ENCODE results near the gene SATB2.

The SATB2 gene

GRCh38 chr2:199325881-199326280, 131.9 kb downstream of the SATB2 start:
- DNase-seq (ENCODE audit: low spot score) = no peak

- no peak for DNase-seq (ENCODE audit: low spot score)
These were observed 135.6 kb downstream of the SATB2 start for GRCh38 chr2:199322151-199322550.

GRCh38 chr2:199317646-199318045, 140.1 kb downstream of the SATB2 start:
- no peak for DNase-seq (ENCODE audit: low spot score)

- DNase-seq (ENCODE audit: low spot score) = no peak
These were observed 140.9 kb downstream of the SATB2 start for GRCh38 chr2:199316851-199317250.

GRCh38 chr2:199315299-199316179, 142.2 kb downstream of the SATB2 start:
- DNase-seq (ENCODE audit: low spot score) = no peak

GRCh38 chr2:199312931-199313330, 144.8 kb downstream of the SATB2 start:
- DNase-seq (ENCODE audit: low spot score) = no peak

GRCh38 chr2:199310771-199311585, 146.8 kb downstream of the SATB2 start:
- DNase-seq (ENCODE audit: low spot score) = no peak

- DNase-seq (ENCODE audit: low spot score) = no peak
These were observed 147.8 kb downstream of the SATB2 start for GRCh38 chr2:199309973-199310372.

GRCh38 chr2:199309411-199309810, 148.3 kb downstream of the SATB2 start:
- DNase-seq (ENCODE audit: low spot score) = no peak

GRCh38 chr2:199308567-199308966, 149.2 kb downstream of the SATB2 start:
- no peak for DNase-seq (ENCODE audit: low spot score)

- no peak for DNase-seq (ENCODE audit: low spot score)
These were observed 150.3 kb downstream of the SATB2 start for GRCh38 chr2:199307461-199307860.

- no peak for DNase-seq (ENCODE audit: low spot score)
These were observed 151.6 kb downstream of the SATB2 start for GRCh38 chr2:199306116-199306515.

- DNase-seq (ENCODE audit: low spot score) = peak; percentile 86
These were observed 154.0 kb downstream of the SATB2 start for GRCh38 chr2:199303728-199304177.

- peak; percentile 13 for DNase-seq (ENCODE audit: low spot score)
These were observed 154.9 kb downstream of the SATB2 start for GRCh38 chr2:199302851-199303250.

- no peak for DNase-seq (ENCODE audit: low spot score)
These were observed 169.3 kb downstream of the SATB2 start for GRCh38 chr2:199288424-199288823.

- no peak for DNase-seq (ENCODE audit: low spot score)
These were observed 175.4 kb downstream of the SATB2 start for GRCh38 chr2:199282309-199282708.

GRCh38 chr2:199279146-199279545, 178.6 kb downstream of the SATB2 start:
- no peak for DNase-seq (ENCODE audit: low spot score)

- no peak for DNase-seq (ENCODE audit: low spot score)
These were observed 179.6 kb downstream of the SATB2 start for GRCh38 chr2:199278099-199278498.

- DNase-seq (ENCODE audit: low spot score) = peak; percentile 16
These were observed 184.7 kb downstream of the SATB2 start for GRCh38 chr2:199273042-199273511.

GRCh38 chr2:199261936-199262335, 195.8 kb downstream of the SATB2 start:
- DNase-seq (ENCODE audit: low spot score) = no peak

GRCh38 chr2:199261239-199261638, 196.5 kb downstream of the SATB2 start:
- no peak for DNase-seq (ENCODE audit: low spot score)

- no peak for DNase-seq (ENCODE audit: low spot score)
These were observed 198.1 kb downstream of the SATB2 start for GRCh38 chr2:199259671-199260070.

- no peak for DNase-seq (ENCODE audit: low spot score)
These were observed 199.4 kb downstream of the SATB2 start for GRCh38 chr2:199258291-199258690.

All from AG08396 (cell line).